ENCODE results near the gene DPH5. TPM values are rescaled to one million over a fixed set of nuclear protein-coding genes. Genes with fewer than 3 reads are reported as not detected.
"Not testable (repeated sequence)": the region's sequence is repeated elsewhere in the genome, so short reads cannot be mapped to it uniquely, and the experiment has no call there.

The DPH5 gene
- polyA plus RNA-seq, 1 donor = 62.0 TPM

GRCh38 chr1:100946064-100946463 is 79.5 kb downstream of the DPH5 start:
- DNase-seq = not testable (repeated sequence)

GRCh38 chr1:100943533-100943932 is 82.1 kb downstream of the DPH5 start:
- no peak for DNase-seq

GRCh38 chr1:100942304-100943046 is 83.1 kb downstream of the DPH5 start:
- peak; percentile 7 for DNase-seq

- DNase-seq = no peak
These were observed 83.9 kb downstream of the DPH5 start for GRCh38 chr1:100941580-100942216.

GRCh38 chr1:100941098-100941527 is 84.5 kb downstream of the DPH5 start:
- no peak for DNase-seq

Other genes starting within 250 kb of the DPH5 start
- gene EXTL2, start 130.9 kb downstream of the DPH5 start, polyA plus RNA-seq (ENCODE audit: insufficient read length) = 74.6 TPM
- 24.1 TPM for gene SLC30A7, start 129.7 kb downstream of the DPH5 start, polyA plus RNA-seq (ENCODE audit: insufficient read length)
- 15.6 TPM for gene S1PR1, start 211.2 kb upstream of the DPH5 start, polyA plus RNA-seq (ENCODE audit: insufficient read length)

All from left kidney (tissue), 2 donors.